ENCODE results near the gene COL26A1. TPM values are rescaled to one million over a fixed set of nuclear protein-coding genes. Genes with fewer than 3 reads are reported as not detected.

COL26A1 gene
- total and polyA plus RNA-seq, 2 of the 4 experiments (the other 2 are of a cell fraction) = not detected

- Histone ChIP-seq H3K27me3 (ENCODE audit: control insufficient read depth, insufficient read depth, low read length) (peaks cover under 1% of the 10 kb centered on the region; the same call in 1 of the 2 replicates), H3K9me3 (ENCODE audit: control insufficient read depth, insufficient read depth, low read length) (no peaks in the 10 kb centered on the region), H3K4me1 (ENCODE audit: control insufficient read depth, insufficient read depth, low read length) (no peaks in the 10 kb centered on the region), H3K14ac (replicated peaks; ENCODE audit: low read depth, low read length) (no peak overlapping the region), H3K36me3 (ENCODE audit: control insufficient read depth, insufficient read depth, low read length) (no peaks in the 10 kb centered on the region), H3K23ac (ENCODE audit: low read depth, low read length) (no peak overlapping the region), H2AK9ac (replicated peaks; ENCODE audit: low read depth, low read length, poor library complexity) (no peak overlapping the region), H2BK120ac (ENCODE audit: low read depth, low read length) (no peak overlapping the region), H3K4ac (ENCODE audit: low read depth, low read length) (no peak overlapping the region), H3K27ac (ENCODE audit: insufficient read depth, low read length) (no peak overlapping the region), H2BK20ac (ENCODE audit: low read depth, low read length) (no peak overlapping the region), H4K20me1 (ENCODE audit: insufficient read depth, low read length) (no peaks in the 10 kb centered on the region), H3K9ac (ENCODE audit: low read depth, low read length) (no peak overlapping the region), H3K56ac (ENCODE audit: extremely low read depth, insufficient read depth, low read length) (no peak overlapping the region), H2AK5ac (ENCODE audit: low read depth, low read length) (no peak overlapping the region), H2BK15ac (ENCODE audit: low read depth, low read length) (no peak overlapping the region), H3K18ac (ENCODE audit: low read depth, low read length) (no peak overlapping the region), H3K9me1 (ENCODE audit: insufficient read depth, low read length) (no peaks in the 10 kb centered on the region), H3K79me1 (ENCODE audit: low read depth in 1 of 2, low read length in 2 of 2) (no peaks in the 10 kb centered on the region), H4K8ac (ENCODE audit: low read depth in 2 of 2, low read length in 2 of 2) (no peak overlapping the region), H3K4me3 (ENCODE audit: insufficient read depth, low read depth, low read length) (no peak overlapping the region), H2BK5ac (ENCODE audit: low read depth, low read length, poor library complexity, severe bottlenecking) (no peak overlapping the region), H3K4me2 (ENCODE audit: low read depth, low read length) (no peak overlapping the region), H2AFZ (replicated peaks; ENCODE audit: low read length, poor library complexity) (no peak overlapping the region), H4K91ac (ENCODE audit: insufficient read depth, low read depth, low read length) (no peak overlapping the region), H4K5ac (ENCODE audit: low read depth, low read length) (no peak overlapping the region)
- no peak for ATAC-seq (ENCODE audit: low read depth)
- intact Hi-C loops (cut with micrococcal nuclease) = loop anchor here (10.0 kb wide), 1 partner anchor 269 kb away; the partner anchor contains the start of gene CUX1
- no peak for DNase-seq
- dilution Hi-C loops (cut with HindIII; ENCODE audit: low sequenced_read_pairs, unreplicated experiment) = no loop called here
- in situ Hi-C loops (cut with MboI; ENCODE audit: low sequenced_read_pairs) = no loop called here
- no peak for TF ChIP-seq MAZ (IDR thresholded peaks at IDR 0.05; ENCODE audit: borderline replicate concordance, low read depth, low read length)
- TF ChIP-seq POLR2A (IDR thresholded peaks at IDR 0.05; ENCODE audit: low read depth, low read length) = no peak
- TF ChIP-seq BHLHE40 (IDR thresholded peaks at IDR 0.05; ENCODE audit: low read depth, low read length) = no peak
- no peak for TF ChIP-seq RFX5 (IDR thresholded peaks at IDR 0.05; ENCODE audit: low read depth, low read length)
- BruUV-seq (replicated peaks) = no TSS peak
- ChIA-PET POLR2A (ENCODE audit: unreplicated experiment) (no interaction called here), CTCF (interaction anchor here (0.6 to 0.7 kb wide), 2 partner anchors 90 to 238 kb away, joined by 4 to 5 read pairs; no protein-coding TSS in a partner anchor)
- 73% methylated on average over 3 of the region's 10 CpGs; no CpG with 5 or more reads in 1 of the 2 experiments for WGBS, 2 experiments (ENCODE audit: extremely low coverage in 2 of 2, insufficient read length in 1 of 2)
Observed at GRCh38 chr7:101545441-101546190, 182.9 kb downstream of the COL26A1 start.
